Endothelial cell of umbilical vein (primary cell): ENCODE results near the gene CIRBP. TPM values are rescaled to one million over a fixed set of nuclear protein-coding genes. Genes with fewer than 3 reads are reported as not detected.

ENCODE experiments used
- BruUV-seq: library from RNA; stranded (reverse); fragments of 400-500 nt; replicated peaks from 2 replicates; lab custom pipeline; 2021; lab: Mats Ljungman, UMichigan
- CTCF ChIA-PET: fragments of 300-600, 350-600 bp; sonication (Branson Sonifier 250); formaldehyde crosslinking; loops from one replicate; lab custom pipeline; 2021; ENCODE audit warnings: antibody characterized with exemption, inconsistent platforms; lab: Charles Lee
- POLR2A ChIA-PET: fragments of 300-600, 350-600 bp; sonication (Branson Sonifier 250); formaldehyde crosslinking; loops from one replicate; lab custom pipeline; 2021; ENCODE audit warnings: antibody characterized with exemption, inconsistent platforms; lab: Charles Lee
- DNase-seq: peaks from one replicate; pipeline ENCODE4 v3.0.0-alpha.2; 2011; ENCODE audit warnings: low read depth, low spot score
- FAIRE-seq: peaks from 2 replicates; lab custom pipeline; 2011; peaks lifted over from hg19 to GRCh38; lab: Jason Lieb, UNC
- H2AFZ ChIP-seq: 2 replicates; pipeline ENCODE4 v1.6.0; 2012; ENCODE audit warnings: low read depth, low read length, control low read depth, inconsistent platforms
- H3K27ac ChIP-seq: 2 replicates; pipeline ENCODE4 v1.5.1; 2011; ENCODE audit warnings: low read depth, mild to moderate bottlenecking, control low read depth, low read length, moderate library complexity; ENCODE audit not compliant: insufficient read depth
- H3K27me3 ChIP-seq, 2 experiments: 2 replicates each; pipeline versions ENCODE4 v1.6.0 to v1.6.1; 2011; ENCODE audit warnings: low read length in 2 of 2, mixed read lengths in 1 of 2; ENCODE audit not compliant: control insufficient read depth in 2 of 2, insufficient read depth in 2 of 2
- H3K36me3 ChIP-seq, 2 experiments: 2 replicates in 1 of 2; 3 replicates in 1 of 2; pipeline ENCODE4 v1.5.1; 2011; ENCODE audit warnings: low read length in 2 of 2, mild to moderate bottlenecking in 1 of 2, moderate library complexity in 1 of 2; ENCODE audit not compliant: control insufficient read depth in 2 of 2, insufficient read depth in 2 of 2; ENCODE audit errors: extremely low read depth in 1 of 2
- H3K4me1 ChIP-seq: 3 replicates; pipeline ENCODE4 v1.5.1; 2011; ENCODE audit warnings: mild to moderate bottlenecking, low read length; ENCODE audit not compliant: control insufficient read depth, insufficient read depth; ENCODE audit errors: extremely low read depth
- H3K4me2 ChIP-seq: 2 replicates; pipeline ENCODE4 v1.6.1; 2011; ENCODE audit warnings: low read length, control low read depth, mixed read lengths; ENCODE audit not compliant: insufficient read depth
- H3K4me3 ChIP-seq, 3 experiments: fragments of 200-600 bp in 1 of 3; sonication (generic), shearing (Covaris generic) in 1 of 3; replicated peaks in 1 of 3; 2 replicates each; pipeline ENCODE4 v1.5.1; 2011 to 2016; ENCODE audit warnings: control low read depth in 3 of 3, low read length in 3 of 3, mild to moderate bottlenecking in 2 of 3, inconsistent platforms in 1 of 3, low read depth in 1 of 3, moderate library complexity in 1 of 3; ENCODE audit not compliant: insufficient read depth in 1 of 3
- H3K79me2 ChIP-seq: 2 replicates; pipeline ENCODE4 v1.6.0; 2012; ENCODE audit warnings: low read length, inconsistent platforms; ENCODE audit not compliant: control insufficient read depth, insufficient read depth
- H3K9ac ChIP-seq: replicated peaks from 2 replicates; pipeline ENCODE3; 2011; ENCODE audit warnings: low read length, control low read depth; ENCODE audit not compliant: insufficient read depth; ENCODE audit errors: extremely low read depth
- H3K9me1 ChIP-seq: replicated peaks from 3 replicates; pipeline ENCODE4 v1.6.0; 2011; ENCODE audit warnings: mild to moderate bottlenecking, low read length; ENCODE audit not compliant: control insufficient read depth, insufficient read depth; ENCODE audit errors: extremely low read depth
- H3K9me3 ChIP-seq: replicated peaks from 2 replicates; pipeline ENCODE4 v1.5.1; 2012; ENCODE audit warnings: low read length, inconsistent platforms; ENCODE audit not compliant: control insufficient read depth, insufficient read depth
- H4K20me1 ChIP-seq: replicated peaks from 2 replicates; pipeline ENCODE3; 2011; ENCODE audit warnings: mild to moderate bottlenecking, low read length; ENCODE audit not compliant: control insufficient read depth, insufficient read depth; ENCODE audit errors: extremely low read depth
- CTCF ChIP-seq, 2 donors: IDR thresholded peaks; 1 replicate in 1 of 2; 2 replicates in 1 of 2; pipeline ENCODE4 v1.5.1; 2011; ENCODE audit warnings: low read length in 2 of 2, mild to moderate bottlenecking in 2 of 2, moderate library complexity in 2 of 2, control low read depth in 1 of 2, inconsistent platforms in 1 of 2, low read depth in 1 of 2; ENCODE audit not compliant: insufficient read depth in 1 of 2; ENCODE audit errors: extremely low read depth in 1 of 2
- EZH2 ChIP-seq: IDR thresholded peaks from 2 replicates; pipeline ENCODE4 v1.6.1; 2012; ENCODE audit warnings: borderline replicate concordance, low read depth, mild to moderate bottlenecking, moderate library complexity, low read length, inconsistent platforms; ENCODE audit not compliant: severe bottlenecking
- FOS ChIP-seq: IDR thresholded peaks from 2 replicates; pipeline ENCODE4 v1.6.1; 2011; ENCODE audit warnings: mild to moderate bottlenecking, low read length, moderate library complexity, borderline replicate concordance; ENCODE audit not compliant: insufficient read depth
- GATA2 ChIP-seq: IDR thresholded peaks from 2 replicates; pipeline ENCODE4 v1.7.0; 2011; ENCODE audit warnings: low read depth, mild to moderate bottlenecking, moderate library complexity, mixed read lengths, low read length; ENCODE audit not compliant: insufficient read length, insufficient read depth
- JUN ChIP-seq: IDR thresholded peaks from 2 replicates; pipeline ENCODE4 v1.6.1; 2011; ENCODE audit warnings: borderline replicate concordance, low read depth; ENCODE audit not compliant: insufficient read length, insufficient read depth
- MAX ChIP-seq: IDR thresholded peaks from 2 replicates; pipeline ENCODE4 v1.6.1; 2011; ENCODE audit not compliant: insufficient read depth, insufficient read length
- MYC ChIP-seq: IDR thresholded peaks from one replicate; pipeline ENCODE4 v1.6.1; 2011; ENCODE audit warnings: mild to moderate bottlenecking, low read depth, low read length
- POLR2A ChIP-seq: IDR thresholded peaks from 2 replicates; pipeline ENCODE4 v1.6.1; 2012; ENCODE audit warnings: low read depth, mild to moderate bottlenecking, control low read depth, low read length
- POLR2AphosphoS5 ChIP-seq: IDR thresholded peaks from 2 replicates; pipeline ENCODE4 v1.6.1; 2012; ENCODE audit warnings: low read depth, mild to moderate bottlenecking, control low read depth, low read length, moderate library complexity; ENCODE audit not compliant: insufficient read depth
- dilution Hi-C: fragments of 300-500 bp; cut with MboI; formaldehyde crosslinking; loops from one replicate; pipeline ENCODE4 v1.15.0; 2019; ENCODE audit warnings: low sequenced_read_pairs; ENCODE audit not compliant: extremely low pct_ligation_motif_present
- intact Hi-C: fragments of 100-400 bp; cut with micrococcal nuclease; formaldehyde crosslinking; loops from one replicate; pipeline ENCODE4 v1.10.0; 2022
- polyA plus RNA-seq, 4 experiments: library from polyadenylated mRNA; depleted of rRNA in 3 of 4; stranded (reverse) in 3 of 4; unstranded in 1 of 4; fragments of >200 nt; gene quantifications; 2 replicates each; pipeline versions ENCODE4 v1.2.1 to v1.2.3, GENCODE V29; 2011 to 2012; ENCODE audit warnings: missing spikeins in 1 of 4
- total RNA-seq: library from RNA; stranded (reverse); gene quantifications from 2 replicates; pipeline ENCODE4 v1.2.3, GENCODE V29; 2021

Gene CIRBP
- total and polyA plus RNA-seq, 2 donors (not counting 3 experiments of a cell fraction or from before 2014, with no cell fraction given), result 225 to 439 TPM

- TF ChIP-seq MAX, result no peak
- TF ChIP-seq MYC, result no peak
- TF ChIP-seq GATA2, result no peak
- no peak for TF ChIP-seq POLR2A
- TF ChIP-seq EZH2, result no peak
- TF ChIP-seq JUN, result no peak
- TF ChIP-seq FOS, result no peak
- TF ChIP-seq POLR2AphosphoS5, result no peak
- TF ChIP-seq CTCF (IDR thresholded peaks at IDR 0.05; ENCODE audit: extremely low read depth in 1 of 2, insufficient read depth in 1 of 2, low read depth in 1 of 2, low read length in 2 of 2), result no peak
- BruUV-seq, result no TSS peak
- Histone ChIP-seq H4K20me1 (no peaks in the 10 kb centered on the region), H3K4me1 (peaks cover 12% of the 10 kb centered on the region), H3K27me3 (no peaks in the 10 kb centered on the region), H3K9me3 (no peaks in the 10 kb centered on the region), H3K36me3 (peaks cover 0 to 18% of the 10 kb centered on the region in 2 experiments), H3K79me2 (no peaks in the 10 kb centered on the region), H3K9me1 (no peaks in the 10 kb centered on the region), H3K4me2 (no peak overlapping the region), H2AFZ (no peak overlapping the region), H3K9ac (no peak overlapping the region), H3K4me3 (no peak overlapping the region), H3K27ac (no peak overlapping the region)
- intact Hi-C loops (no loop called here), dilution Hi-C loops (no loop called here)
- ChIA-PET CTCF (no interaction called here), POLR2A (no interaction called here)
- FAIRE-seq, result no peak
- DNase-seq, result no peak
Observed at GRCh38 chr19:1234955-1235380, 34.2 kb upstream of the CIRBP start.
